Omental fat pad (tissue), 4 donors: ENCODE data around the gene CAMK2A. TPM values are rescaled to one million over a fixed set of nuclear protein-coding genes. Genes with fewer than 3 reads are reported as not detected.
"Not testable (repeated sequence)": the region's sequence is repeated elsewhere in the genome, so short reads cannot be mapped to it uniquely, and the experiment has no call there.

Experiments
- ATAC-seq: fragments of 150-250 bp; one replicate; pipeline ENCODE4 v1.9.1; 2016; ENCODE audit warnings: mild to moderate bottlenecking, moderate library complexity; ENCODE audit not compliant: low FRiP score
- DNase-seq: peaks from one replicate; pipeline ENCODE4 v3.0.0-alpha.2; 2019; ENCODE audit warnings: low spot score
- total RNA-seq, 4 donors: library from RNA; depleted of rRNA; stranded (reverse); fragments of >200 nt; gene quantifications; one replicate each; pipeline ENCODE4 v1.1.0, GENCODE V29; 2016
- TF ChIP-seq, protein P1 (sequence below), 3 donors: fragments of 450-650 bp; IDR thresholded peaks; one replicate each; pipeline ENCODE4 v1.5.1; 2016 to 2017; ENCODE audit warnings: antibody characterized with exemption in 3 of 3, mild to moderate bottlenecking in 3 of 3, moderate library complexity in 2 of 3

CAMK2A gene
- total RNA-seq, 4 donors from 2014 or later, result 0.28 to 2.9 TPM; not detected in 2

DNA sequence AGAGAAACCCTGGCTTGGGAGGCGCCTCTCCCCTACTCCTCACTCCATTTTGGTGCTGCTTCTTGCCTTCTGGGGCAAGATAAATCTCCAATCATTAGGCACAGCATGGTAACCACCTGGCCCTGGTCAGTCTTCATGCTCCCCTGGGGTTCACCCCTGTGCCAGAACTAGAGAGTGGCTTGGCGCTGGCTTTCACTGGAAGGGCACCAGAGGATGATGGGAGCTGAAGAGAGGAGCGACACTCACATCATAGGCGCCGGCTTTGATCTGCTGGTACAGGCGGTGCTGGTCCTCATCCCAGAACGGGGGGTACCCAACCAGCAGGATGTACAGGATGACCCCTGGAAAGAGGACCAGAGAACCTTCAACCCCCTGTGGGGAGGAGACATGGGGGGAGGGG, 38.1 kb downstream of the CAMK2A start:
- no peak for DNase-seq
- TF ChIP-seq, protein P1, sequence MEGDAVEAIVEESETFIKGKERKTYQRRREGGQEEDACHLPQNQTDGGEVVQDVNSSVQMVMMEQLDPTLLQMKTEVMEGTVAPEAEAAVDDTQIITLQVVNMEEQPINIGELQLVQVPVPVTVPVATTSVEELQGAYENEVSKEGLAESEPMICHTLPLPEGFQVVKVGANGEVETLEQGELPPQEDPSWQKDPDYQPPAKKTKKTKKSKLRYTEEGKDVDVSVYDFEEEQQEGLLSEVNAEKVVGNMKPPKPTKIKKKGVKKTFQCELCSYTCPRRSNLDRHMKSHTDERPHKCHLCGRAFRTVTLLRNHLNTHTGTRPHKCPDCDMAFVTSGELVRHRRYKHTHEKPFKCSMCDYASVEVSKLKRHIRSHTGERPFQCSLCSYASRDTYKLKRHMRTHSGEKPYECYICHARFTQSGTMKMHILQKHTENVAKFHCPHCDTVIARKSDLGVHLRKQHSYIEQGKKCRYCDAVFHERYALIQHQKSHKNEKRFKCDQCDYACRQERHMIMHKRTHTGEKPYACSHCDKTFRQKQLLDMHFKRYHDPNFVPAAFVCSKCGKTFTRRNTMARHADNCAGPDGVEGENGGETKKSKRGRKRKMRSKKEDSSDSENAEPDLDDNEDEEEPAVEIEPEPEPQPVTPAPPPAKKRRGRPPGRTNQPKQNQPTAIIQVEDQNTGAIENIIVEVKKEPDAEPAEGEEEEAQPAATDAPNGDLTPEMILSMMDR (IDR thresholded peaks at IDR 0.05), result no peak

DNA sequence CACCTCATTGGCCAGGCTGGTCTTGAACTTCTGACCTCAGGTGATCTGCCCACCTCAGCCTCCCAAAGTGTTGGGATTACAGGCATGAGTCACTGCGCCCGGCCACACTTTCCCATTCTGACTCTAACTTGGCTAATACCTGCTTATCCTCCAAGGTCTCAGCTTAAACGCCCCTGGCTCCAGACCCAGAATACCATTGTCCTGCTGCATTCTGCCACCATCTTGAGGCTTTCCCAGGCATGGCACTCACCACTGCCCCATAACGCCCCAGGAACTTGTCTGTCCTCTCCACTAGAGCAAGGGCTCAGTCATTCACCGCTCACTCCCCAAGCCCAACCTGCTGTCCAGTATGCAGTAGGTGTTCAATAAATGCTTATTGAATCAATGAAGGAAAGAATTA, 39.8 kb downstream of the CAMK2A start:
- TF ChIP-seq, protein P1 (IDR thresholded peaks at IDR 0.05), result no peak
- ATAC-seq (no peak), DNase-seq (no peak)

More for the DNA sequence above, 38.1 kb downstream of the CAMK2A start:
- no peak for ATAC-seq

DNA sequence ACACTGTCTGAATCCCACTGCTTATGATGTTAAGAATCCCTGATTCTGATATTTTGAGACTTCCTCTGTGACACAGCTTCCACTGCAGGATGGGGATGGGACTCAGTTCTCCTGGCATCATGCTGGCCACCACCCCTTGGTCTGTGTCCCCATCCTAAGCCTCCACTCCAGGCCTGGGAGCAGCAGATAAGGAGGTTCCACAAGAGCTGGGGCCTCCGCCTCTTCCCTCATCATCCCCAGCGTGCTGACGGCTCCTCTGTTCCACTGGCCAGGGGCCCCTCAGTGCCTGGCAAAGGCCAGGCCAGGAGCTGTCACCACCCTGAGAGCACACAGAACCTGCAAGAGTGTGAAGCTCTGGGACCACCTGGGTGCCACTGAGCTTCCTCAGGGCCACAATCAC, 40.6 kb downstream of the CAMK2A start:
- ATAC-seq (no peak), DNase-seq (no peak)
- TF ChIP-seq, protein P1 (IDR thresholded peaks at IDR 0.05), result no peak

DNA sequence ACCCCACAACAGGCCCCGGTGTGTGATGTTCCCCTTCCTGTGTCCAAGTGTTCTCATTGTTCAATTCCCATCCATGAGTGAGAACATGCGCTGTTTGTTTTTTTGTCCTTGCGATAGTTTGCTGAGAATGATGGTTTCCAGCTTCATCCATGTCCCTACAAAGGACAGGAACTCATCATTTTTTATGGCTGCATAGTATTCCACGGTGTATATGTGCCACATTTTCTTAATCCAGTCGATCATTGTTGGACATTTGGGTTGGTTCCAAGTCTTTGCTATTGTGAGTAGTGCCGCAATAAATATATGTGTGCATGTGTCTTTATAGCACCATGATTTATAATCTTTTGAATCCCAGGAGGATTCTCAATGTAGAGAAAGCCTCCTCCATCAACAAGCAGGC, 41.1 kb downstream of the CAMK2A start:
- not testable (repeated sequence) for ATAC-seq, DNase-seq

DNA sequence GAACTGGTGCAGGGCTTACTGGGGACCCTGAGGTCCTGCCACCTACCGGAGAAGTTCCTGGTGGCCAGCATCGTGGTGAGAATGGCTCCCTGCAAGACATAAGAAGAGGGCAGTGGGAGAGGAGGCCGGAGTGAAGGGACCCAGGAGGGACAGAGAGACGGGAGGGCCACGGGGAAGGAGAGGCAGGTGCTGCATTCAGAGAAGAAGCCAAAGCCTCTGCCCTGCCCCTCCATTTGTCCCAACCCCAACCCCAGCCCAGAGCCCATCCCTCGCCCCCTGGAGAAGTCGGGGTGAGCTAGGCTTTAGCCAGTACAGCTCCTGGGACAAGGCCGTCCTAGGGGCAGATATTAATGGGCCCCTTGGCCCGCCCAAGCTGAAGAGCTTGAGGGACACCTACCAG, 41.8 kb downstream of the CAMK2A start:
- ATAC-seq (no peak), DNase-seq (no peak)
- TF ChIP-seq, protein P1 (IDR thresholded peaks at IDR 0.05), result no peak

DNA sequence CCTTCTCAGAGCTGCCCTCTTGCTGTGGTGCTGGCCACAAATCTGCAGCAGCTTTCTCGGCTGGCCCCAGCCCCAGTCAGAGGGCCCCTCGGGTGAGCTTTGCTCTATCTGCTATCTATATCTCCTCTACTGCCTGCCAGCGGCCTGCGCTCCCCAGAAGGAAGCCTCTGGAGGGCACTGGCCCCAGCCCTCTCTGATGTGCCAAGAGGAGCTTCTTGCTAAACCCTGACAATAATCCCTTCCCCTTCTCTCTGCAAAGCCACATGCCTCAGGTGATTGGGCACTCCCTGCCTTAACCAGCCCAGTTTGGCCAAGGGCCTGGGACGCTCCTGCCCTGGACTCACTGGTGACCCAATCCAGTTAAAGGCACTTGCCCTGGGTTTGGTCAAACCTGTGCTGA, 42.7 kb downstream of the CAMK2A start:
- TF ChIP-seq, protein P1 (IDR thresholded peaks at IDR 0.05), result no peak
- no peak for DNase-seq
- ATAC-seq, result no peak

DNA sequence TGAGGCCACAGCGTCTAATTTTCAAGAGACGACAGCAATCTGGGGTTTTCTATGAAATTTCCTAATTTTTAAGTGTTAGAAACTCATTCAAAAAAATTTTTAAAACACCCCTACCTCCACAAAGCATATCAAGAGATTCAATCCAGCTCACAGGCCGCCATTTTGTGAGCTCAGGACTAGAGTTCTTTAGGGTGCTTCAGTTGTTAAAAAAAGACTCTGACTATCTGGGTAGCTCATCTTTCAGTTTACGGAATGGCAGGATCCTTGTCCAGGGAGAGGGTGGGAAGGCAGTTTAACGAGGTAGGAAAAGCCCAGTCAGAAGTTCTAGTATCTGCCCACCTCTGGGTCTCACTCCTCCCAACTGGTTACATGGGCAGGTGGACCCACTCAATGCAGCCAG, 43.1 kb downstream of the CAMK2A start:
- ATAC-seq, result no peak
- no peak for DNase-seq
- TF ChIP-seq, protein P1 (IDR thresholded peaks at IDR 0.05), result no peak

DNA sequence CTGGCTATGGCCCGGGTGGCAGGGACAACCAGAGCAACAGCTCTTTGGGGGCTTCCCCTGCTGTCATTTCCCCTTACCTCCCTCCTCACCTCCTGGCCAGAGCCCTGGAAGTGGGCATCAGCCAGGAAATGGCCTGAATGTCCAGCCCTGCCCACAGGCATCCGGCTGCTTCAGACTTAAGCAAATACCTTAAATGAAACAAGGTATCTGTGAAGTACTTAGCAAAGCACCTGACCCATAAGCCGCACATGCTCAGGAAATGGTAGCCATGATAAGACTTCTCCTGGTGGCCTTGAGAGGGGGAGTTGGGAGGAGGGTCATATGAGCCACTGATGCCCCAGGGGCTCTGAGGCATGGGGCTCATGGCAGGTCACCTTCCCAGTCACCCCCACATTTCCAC, 43.8 kb downstream of the CAMK2A start:
- DNase-seq (no peak), ATAC-seq (no peak)
- TF ChIP-seq, protein P1 (IDR thresholded peaks at IDR 0.05), result no peak
